Sigmoid colon (tissue), 7 donors: ENCODE data around the gene MICAL2. TPM values are rescaled to one million over a fixed set of nuclear protein-coding genes. Genes with fewer than 3 reads are reported as not detected.

Experiments used
- DNase-seq: peaks from one replicate; pipeline ENCODE4 v3.0.0-alpha.2; 2019
- H3K27ac ChIP-seq, 4 donors: fragments of 200-600 bp; sonication (generic); one replicate each; pipeline ENCODE4 v1.5.1; 2016 to 2019; ENCODE audit warnings: mild to moderate bottlenecking in 1 of 4
- H3K27me3 ChIP-seq, 3 donors: fragments of 200-600 bp; sonication (generic); one replicate each; pipeline ENCODE4 v1.5.1; 2019; ENCODE audit warnings: mild to moderate bottlenecking in 1 of 3
- H3K36me3 ChIP-seq, 4 donors: fragments of 200-600 bp; sonication (generic); one replicate each; pipeline ENCODE4 v1.5.1; 2016 to 2019
- H3K4me1 ChIP-seq, 4 donors: fragments of 200-600 bp; sonication (generic); one replicate each; pipeline ENCODE4 v1.5.1; 2017 to 2019
- H3K4me3 ChIP-seq, 4 donors: fragments of 200-600 bp; sonication (generic); one replicate each; pipeline ENCODE4 v1.5.1; 2017 to 2019; ENCODE audit warnings: mild to moderate bottlenecking in 2 of 4, moderate library complexity in 1 of 4
- H3K9me3 ChIP-seq, 4 donors: fragments of 200-600 bp in 3 of 4; sonication (generic) in 3 of 4; one replicate each; pipeline versions ENCODE4 v1.5.1 to v1.6.1; 2013 to 2019
- CTCF ChIP-seq, 4 experiments: fragments of 450-650 bp in 3 of 4; fragments of 200-600 bp in 1 of 4; IDR thresholded peaks; one replicate each; pipeline ENCODE4 v1.5.1; 2016 to 2019; ENCODE audit warnings: antibody characterized with exemption in 4 of 4, mild to moderate bottlenecking in 3 of 4, moderate library complexity in 2 of 4
- EP300 ChIP-seq, 4 donors: sonication (generic); formaldehyde crosslinking; IDR thresholded peaks; one replicate each; pipeline ENCODE4 v1.6.1; 2017; ENCODE audit warnings: antibody characterized with exemption in 4 of 4
- POLR2A ChIP-seq, 2 donors: fragments of 450-650 bp; IDR thresholded peaks; one replicate each; pipeline ENCODE4 v1.6.1; 2016; ENCODE audit warnings: antibody characterized with exemption in 2 of 2, mild to moderate bottlenecking in 2 of 2, moderate library complexity in 2 of 2
- POLR2AphosphoS5 ChIP-seq, 4 donors: sonication (generic); formaldehyde crosslinking; IDR thresholded peaks; one replicate each; pipeline ENCODE4 v1.6.1; 2017; ENCODE audit warnings: antibody characterized with exemption in 4 of 4
- WGBS, 2 donors: extraction: QIAGEN DNeasy Blood & Tissue Kit; methylation state at CpG; one replicate each; pipeline ENCODE4 v1.1.7; 2013; 5-methylcytosine and 5-hydroxymethylcytosine counted together
- intact Hi-C: fragments of 100-400 bp; cut with DNase I; formaldehyde crosslinking; loops from one replicate; pipeline ENCODE4 v1.15.1; 2023
- polyA plus RNA-seq, 3 donors: library from polyadenylated mRNA; stranded (reverse); fragments of 200-250 nt; gene quantifications; one replicate each; pipeline ENCODE4 v1.2.3, GENCODE V29; 2013
- total RNA-seq, 4 donors: library from RNA; depleted of rRNA; stranded (reverse); fragments of >200 nt; gene quantifications; one replicate each; pipeline ENCODE4 v1.1.0, GENCODE V29; 2016
- donor health status: healthy with polysubstance abuse.
- donor health status: Bipolar disorder and iron deficiency.
- donor health status: healthy.

MICAL2 gene
- total and polyA plus RNA-seq, 7 donors: 36.6 to 145 (median 115) TPM

GRCh38 chr11:12131943-12132789, 21.8 kb downstream of the MICAL2 start:
- Histone ChIP-seq H3K9me3 (no peaks in the 10 kb centered on the region), H3K4me1 (peaks cover 0 to 79% (median 60%) of the 10 kb centered on the region in 4 donors), H3K4me3 (no peak overlapping the region), H3K27me3 (no peaks in the 10 kb centered on the region), H3K36me3 (no peaks in the 10 kb centered on the region), H3K27ac (peak overlapping the region; percentile 6 to 92 (median 60))
- WGBS, 2 donors: 89 to 90% methylated on average over 7 of the region's 7 CpGs
- TF ChIP-seq CTCF (IDR thresholded peaks at IDR 0.05) (no peak), EP300 (IDR thresholded peaks at IDR 0.05) (no peak), POLR2A (IDR thresholded peaks at IDR 0.05) (no peak), POLR2AphosphoS5 (IDR thresholded peaks at IDR 0.05) (no peak)
- intact Hi-C loops: no loop called here
- DNase-seq: no peak

DNA sequence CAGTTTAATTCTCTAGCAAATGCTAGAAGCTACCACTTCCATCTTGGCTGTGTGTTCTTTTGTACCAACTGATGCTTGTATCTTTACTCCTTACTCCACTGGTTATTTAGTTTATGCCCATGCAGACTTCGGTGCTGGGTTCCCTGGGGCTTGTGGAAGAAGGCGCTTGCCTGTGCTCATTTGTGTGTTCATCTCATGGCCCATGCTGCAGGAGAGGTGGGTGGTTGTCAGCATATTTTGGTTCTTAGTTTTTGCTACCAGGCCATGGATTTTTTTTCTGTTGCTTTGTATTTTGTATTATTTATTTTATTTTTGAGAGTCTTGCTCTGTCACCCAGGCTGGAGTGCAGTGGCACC, 22.4 kb downstream of the MICAL2 start:
- intact Hi-C loops: no loop called here
- Histone ChIP-seq H3K36me3 (no peaks in the 10 kb centered on the region), H3K9me3 (no peaks in the 10 kb centered on the region), H3K27ac (peak overlapping the region in 3 of 4 donors; percentile 85 to 92 (median 90)), H3K27me3 (no peaks in the 10 kb centered on the region), H3K4me3 (no peak overlapping the region), H3K4me1 (peaks cover 0 to 79% (median 63%) of the 10 kb centered on the region in 4 donors)
- no peak for DNase-seq
- no peak for TF ChIP-seq POLR2A (IDR thresholded peaks at IDR 0.05)
- TF ChIP-seq POLR2AphosphoS5 (IDR thresholded peaks at IDR 0.05): no peak
- TF ChIP-seq EP300 (IDR thresholded peaks at IDR 0.05): no peak
- TF ChIP-seq CTCF (IDR thresholded peaks at IDR 0.05): no peak
- WGBS, 2 donors: 93 to 97% methylated on average over 2 of the region's 2 CpGs

DNA sequence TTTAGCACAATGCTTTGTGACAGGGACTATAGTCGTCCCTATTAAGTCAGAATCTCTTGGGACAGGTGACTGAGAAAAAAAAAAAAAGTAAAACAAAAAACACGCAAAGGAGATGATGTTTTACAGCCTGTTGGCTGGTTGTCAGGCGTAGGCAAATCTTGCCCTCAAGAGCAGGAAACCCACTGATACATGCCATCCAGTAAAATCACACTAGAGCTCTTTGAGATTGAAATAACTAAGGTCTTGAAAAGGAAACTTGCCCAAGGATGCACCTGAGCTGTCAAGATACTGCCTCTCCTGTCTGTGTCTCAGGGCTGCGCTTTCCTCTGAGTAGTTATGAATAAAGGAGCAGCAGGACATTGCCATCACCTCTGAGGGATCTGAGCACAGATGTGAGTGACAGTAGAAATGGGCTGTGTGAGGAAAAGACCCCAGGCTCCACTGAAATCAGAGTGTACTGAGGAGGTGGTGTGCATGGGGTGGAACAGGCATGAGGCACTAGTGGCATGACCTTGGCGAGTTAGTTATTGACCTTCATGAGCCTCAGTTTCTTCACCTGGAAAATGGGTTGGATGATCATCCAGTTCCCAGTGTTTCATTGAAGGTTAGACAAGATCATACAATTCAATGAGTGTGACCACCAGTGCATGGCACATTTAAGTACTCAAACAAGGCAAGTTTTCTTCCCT, 23.3 kb downstream of the MICAL2 start:
- Histone ChIP-seq H3K4me3 (no peak overlapping the region), H3K9me3 (no peaks in the 10 kb centered on the region), H3K36me3 (no peaks in the 10 kb centered on the region), H3K27me3 (no peaks in the 10 kb centered on the region), H3K4me1 (peaks cover 0 to 82% (median 71%) of the 10 kb centered on the region in 4 donors), H3K27ac (peak overlapping the region; percentile 79 to 92 (median 88))
- no peak for TF ChIP-seq CTCF (IDR thresholded peaks at IDR 0.05)
- no peak for TF ChIP-seq POLR2A (IDR thresholded peaks at IDR 0.05)
- no peak for TF ChIP-seq POLR2AphosphoS5 (IDR thresholded peaks at IDR 0.05)
- no peak for TF ChIP-seq EP300 (IDR thresholded peaks at IDR 0.05)
- 60 to 73% methylated on average over 5 of the region's 5 CpGs for WGBS, 2 donors
- DNase-seq: no peak
- intact Hi-C loops: no loop called here

DNA sequence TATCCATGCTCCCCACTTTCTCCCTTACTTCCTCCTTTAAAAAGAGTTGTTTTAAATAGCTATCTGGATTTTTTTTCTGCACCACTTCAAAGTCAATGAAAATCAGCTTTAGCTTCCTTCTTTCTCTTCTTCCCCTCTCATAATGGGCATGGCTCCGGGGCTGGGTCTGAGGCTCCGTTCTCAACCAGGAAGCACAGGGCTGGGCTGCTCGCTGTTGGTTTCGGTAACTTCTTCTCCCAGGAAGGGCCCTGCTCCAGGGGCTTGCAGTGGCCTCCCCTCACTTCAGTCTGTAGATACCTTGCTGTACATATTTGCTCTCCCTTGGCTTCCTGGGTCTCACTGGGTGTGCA, 23.8 kb downstream of the MICAL2 start:
- TF ChIP-seq EP300 (IDR thresholded peaks at IDR 0.05) (no peak), POLR2AphosphoS5 (IDR thresholded peaks at IDR 0.05) (no peak), CTCF (IDR thresholded peaks at IDR 0.05) (no peak), POLR2A (IDR thresholded peaks at IDR 0.05) (no peak)
- Histone ChIP-seq H3K27me3 (no peaks in the 10 kb centered on the region), H3K9me3 (no peaks in the 10 kb centered on the region), H3K36me3 (no peaks in the 10 kb centered on the region), H3K4me3 (no peak overlapping the region), H3K4me1 (peaks cover 0 to 86% (median 76%) of the 10 kb centered on the region in 4 donors), H3K27ac (peak overlapping the region; percentile 79 to 92 (median 88))
- 16 to 29% methylated on average over 4 of the region's 4 CpGs for WGBS, 2 donors
- DNase-seq: no peak
- intact Hi-C loops: no loop called here
